IMR-90 (cell line): ENCODE results near the gene SPAG8. TPM values are rescaled to one million over a fixed set of nuclear protein-coding genes. Genes with fewer than 3 reads are reported as not detected.

Source experiments
- ATAC-seq: fragments of 200-7000 bp; cut with Tn5 transposase; 2 replicates; pipeline ENCODE4 v1.9.1; 2020; ENCODE audit warnings: low read depth, mild to moderate bottlenecking, moderate library complexity
- BruUV-seq: library from RNA; stranded (reverse); fragments of 400-500 nt; replicated peaks from 2 replicates; lab custom pipeline; 2021; lab: Mats Ljungman, UMichigan
- CTCF ChIA-PET: fragments of 300-600 bp; formaldehyde crosslinking; extraction: SDS; loops from one replicate; lab custom pipeline; 2021; ENCODE audit warnings: antibody characterized with exemption; lab: Yijun Ruan, JAX
- POLR2A ChIA-PET: fragments of 300-600 bp; sonication (Branson Sonifier 250); formaldehyde crosslinking; loops from one replicate; lab custom pipeline; 2022; ENCODE audit warnings: antibody characterized with exemption; ENCODE audit not compliant: unreplicated experiment; lab: Charles Lee
- DNase-seq: peaks from one replicate; pipeline ENCODE4 v3.0.0; 2013
- H2AFZ ChIP-seq: replicated peaks from 2 replicates; pipeline ENCODE3; 2013; ENCODE audit warnings: low read length, mild to moderate bottlenecking; ENCODE audit not compliant: poor library complexity
- H2AK5ac ChIP-seq: 2 replicates; pipeline ENCODE4 v1.6.1; 2013; ENCODE audit warnings: low read depth, low read length, inconsistent platforms
- H2AK9ac ChIP-seq: replicated peaks from 2 replicates; pipeline ENCODE3; 2013; ENCODE audit warnings: mild to moderate bottlenecking, low read depth, low read length, moderate library complexity; ENCODE audit not compliant: poor library complexity
- H2BK120ac ChIP-seq: 2 replicates; pipeline ENCODE4 v1.6.1; 2013; ENCODE audit warnings: low read depth, low read length, inconsistent platforms
- H2BK15ac ChIP-seq: 3 replicates; pipeline ENCODE4 v1.6.1; 2013; ENCODE audit warnings: low read depth, low read length, inconsistent platforms
- H2BK20ac ChIP-seq: 2 replicates; pipeline ENCODE4 v1.6.1; 2013; ENCODE audit warnings: low read depth, mild to moderate bottlenecking, inconsistent platforms, low read length, moderate library complexity
- H2BK5ac ChIP-seq: 2 replicates; pipeline ENCODE4 v1.6.1; 2013; ENCODE audit warnings: mild to moderate bottlenecking, low read depth, low read length, inconsistent platforms; ENCODE audit not compliant: poor library complexity, severe bottlenecking
- H3K14ac ChIP-seq: replicated peaks from 2 replicates; pipeline ENCODE4 v1.6.1; 2013; ENCODE audit warnings: low read depth, low read length, inconsistent platforms
- H3K18ac ChIP-seq: 2 replicates; pipeline ENCODE4 v1.6.1; 2013; ENCODE audit warnings: low read depth, low read length, control low read depth
- H3K23ac ChIP-seq: 2 replicates; pipeline ENCODE4 v1.6.1; 2013; ENCODE audit warnings: low read depth, low read length, inconsistent platforms
- H3K27ac ChIP-seq: 2 replicates; pipeline ENCODE4 v1.5.1; 2013; ENCODE audit warnings: mild to moderate bottlenecking, control low read depth, low read length; ENCODE audit not compliant: insufficient read depth
- H3K27me3 ChIP-seq: 2 replicates; pipeline ENCODE4 v1.6.1; 2013; ENCODE audit warnings: low read length; ENCODE audit not compliant: control insufficient read depth, insufficient read depth
- H3K36me3 ChIP-seq: 2 replicates; pipeline ENCODE4 v1.6.1; 2013; ENCODE audit warnings: low read length, mixed read lengths; ENCODE audit not compliant: control insufficient read depth, insufficient read depth
- H3K4ac ChIP-seq: 2 replicates; pipeline ENCODE4 v1.6.1; 2013; ENCODE audit warnings: low read depth, low read length, inconsistent platforms
- H3K4me1 ChIP-seq: 2 replicates; pipeline ENCODE4 v1.6.1; 2013; ENCODE audit warnings: low read length, mixed read lengths; ENCODE audit not compliant: control insufficient read depth, insufficient read depth
- H3K4me2 ChIP-seq: 2 replicates; pipeline ENCODE4 v1.6.1; 2013; ENCODE audit warnings: low read depth, mild to moderate bottlenecking, control low read depth, low read length, moderate library complexity
- H3K4me3 ChIP-seq: 2 replicates; pipeline ENCODE4 v1.5.1; 2013; ENCODE audit warnings: low read depth, mild to moderate bottlenecking, control low read depth, low read length, moderate library complexity; ENCODE audit not compliant: insufficient read depth
- H3K56ac ChIP-seq: 2 replicates; pipeline ENCODE4 v1.6.1; 2013; ENCODE audit warnings: low read length, inconsistent platforms; ENCODE audit not compliant: insufficient read depth; ENCODE audit errors: extremely low read depth
- H3K79me1 ChIP-seq, 2 experiments: 2 replicates each; pipeline ENCODE4 v1.6.1; 2013; ENCODE audit warnings: low read length in 2 of 2, inconsistent platforms in 1 of 2, low read depth in 1 of 2
- H3K9ac ChIP-seq: 2 replicates; pipeline ENCODE4 v1.6.1; 2013; ENCODE audit warnings: low read depth, low read length, control low read depth
- H3K9me1 ChIP-seq: 2 replicates; pipeline ENCODE4 v1.6.1; 2013; ENCODE audit warnings: low read length, inconsistent platforms; ENCODE audit not compliant: insufficient read depth
- H3K9me3 ChIP-seq: 2 replicates; pipeline ENCODE4 v1.6.1; 2013; ENCODE audit warnings: low read length; ENCODE audit not compliant: control insufficient read depth, insufficient read depth
- H4K20me1 ChIP-seq: 2 replicates; pipeline ENCODE4 v1.6.1; 2013; ENCODE audit warnings: low read length, inconsistent platforms; ENCODE audit not compliant: insufficient read depth
- H4K5ac ChIP-seq: 2 replicates; pipeline ENCODE4 v1.6.1; 2013; ENCODE audit warnings: mild to moderate bottlenecking, low read depth, low read length, control low read depth
- H4K8ac ChIP-seq, 2 experiments: 2 replicates each; pipeline ENCODE4 v1.6.1; 2013; ENCODE audit warnings: low read depth in 2 of 2, low read length in 2 of 2, control low read depth in 1 of 2, inconsistent platforms in 1 of 2
- H4K91ac ChIP-seq: 2 replicates; pipeline ENCODE4 v1.6.1; 2013; ENCODE audit warnings: low read depth, low read length, inconsistent platforms; ENCODE audit not compliant: insufficient read depth
- BHLHE40 ChIP-seq: fragments of 150-350 bp; IDR thresholded peaks from 2 replicates; pipeline ENCODE4 v1.6.1; 2016; ENCODE audit warnings: mild to moderate bottlenecking, low read depth, low read length
- CTCF ChIP-seq: conservative IDR thresholded peaks from 2 replicates; pipeline ENCODE4 v1.5.1; 2012; ENCODE audit warnings: mild to moderate bottlenecking, low read depth, low read length, improper control_type of control experiment
- FOS ChIP-seq: fragments of 150-350 bp; IDR thresholded peaks from 2 replicates; pipeline ENCODE4 v1.6.1; 2016; ENCODE audit warnings: low read depth, low read length
- MAZ ChIP-seq: IDR thresholded peaks from 2 replicates; pipeline ENCODE4 v1.6.1; 2012; ENCODE audit warnings: low read depth, mild to moderate bottlenecking, low read length, improper control_type of control experiment, moderate library complexity, borderline replicate concordance
- RAD21 ChIP-seq: IDR thresholded peaks from 2 replicates; pipeline ENCODE4 v1.6.1; 2012; ENCODE audit warnings: low read length, improper control_type of control experiment
- RFX5 ChIP-seq: IDR thresholded peaks from 2 replicates; pipeline ENCODE4 v1.8.0; 2012; ENCODE audit warnings: low read depth, mild to moderate bottlenecking, low read length, moderate library complexity
- USF2 ChIP-seq: fragments of 150-350 bp; IDR thresholded peaks from 2 replicates; pipeline ENCODE4 v1.6.1; 2017; ENCODE audit warnings: mild to moderate bottlenecking, antibody characterized with exemption, low read length, low read depth
- WGBS, 2 experiments: methylation state at CpG; one replicate each; pipeline versions ENCODE4 v1.1.5 to v1.1.7; 2013; ENCODE audit warnings: missing lambda C conversion rate in 2 of 2; ENCODE audit not compliant: insufficient read length in 1 of 2; ENCODE audit errors: extremely low coverage in 2 of 2; 5-methylcytosine and 5-hydroxymethylcytosine counted together
- dilution Hi-C: fragments of 300-500 bp; cut with HindIII; formaldehyde crosslinking; loops from one replicate; pipeline ENCODE4 v1.14.3; 2018; ENCODE audit warnings: low sequenced_read_pairs; ENCODE audit not compliant: unreplicated experiment
- in situ Hi-C: fragments of 300-500 bp; cut with MboI; formaldehyde crosslinking; loops from 3 replicates; pipeline ENCODE4 v1.14.3; 2019; ENCODE audit warnings: low sequenced_read_pairs, inconsistent platforms, mixed read lengths
- intact Hi-C: fragments of 100-400 bp; cut with micrococcal nuclease; formaldehyde crosslinking; loops from 2 replicates; pipeline ENCODE4 v1.10.0; 2022
- polyA plus RNA-seq, 3 experiments: library from polyadenylated mRNA; depleted of rRNA; stranded (reverse); fragments of >200 nt; gene quantifications; 2 replicates each; pipeline ENCODE4 v1.2.3, GENCODE V29; 2012; ENCODE audit warnings: low replicate concordance in 1 of 3
- total RNA-seq: library from RNA; depleted of rRNA; stranded (reverse); fragments of >200 nt; gene quantifications from 2 replicates; pipeline ENCODE4 v1.2.3, GENCODE V29; 2012

The SPAG8 gene
- total and polyA plus RNA-seq, 2 of the 4 experiments (the other 2 are of a cell fraction): 0.72 to 0.84 TPM

- Histone ChIP-seq H4K20me1 (no peaks in the 10 kb centered on the region), H2BK120ac (no peak overlapping the region), H3K27ac (no peak overlapping the region), H3K56ac (no peak overlapping the region), H3K27me3 (peaks cover 39% of the 10 kb centered on the region), H3K23ac (no peak overlapping the region), H3K9me1 (no peaks in the 10 kb centered on the region), H2AK9ac (no peak overlapping the region), H3K4ac (no peak overlapping the region), H4K5ac (no peak overlapping the region), H3K79me1 (no peaks in the 10 kb centered on the region), H2AFZ (no peak overlapping the region), H3K14ac (no peak overlapping the region), H3K4me3 (no peak overlapping the region), H2BK15ac (no peak overlapping the region), H3K4me2 (no peak overlapping the region), H2AK5ac (no peak overlapping the region), H3K36me3 (no peaks in the 10 kb centered on the region), H4K8ac (no peak overlapping the region), H3K9ac (no peak overlapping the region), H4K91ac (no peak overlapping the region), H3K4me1 (no peaks in the 10 kb centered on the region), H3K9me3 (no peaks in the 10 kb centered on the region), H2BK20ac (no peak overlapping the region), H2BK5ac (no peak overlapping the region), H3K18ac (no peak overlapping the region)
- TF ChIP-seq BHLHE40: no peak
- TF ChIP-seq MAZ: no peak
- no peak for TF ChIP-seq FOS
- no peak for TF ChIP-seq RFX5
- TF ChIP-seq USF2: no peak
- no peak for TF ChIP-seq RAD21
- no peak for TF ChIP-seq CTCF
- intact Hi-C loops (no loop called here), in situ Hi-C loops (no loop called here), dilution Hi-C loops (no loop called here)
- ChIA-PET CTCF (no interaction called here), POLR2A (no interaction called here)
- no peak for DNase-seq
- WGBS, 2 experiments: no CpG with 5 or more reads among the region's 3 CpGs
- BruUV-seq: no TSS peak
- no peak for ATAC-seq
Observed at GRCh38 chr9:35859990-35860339, 47.9 kb upstream of the SPAG8 start.
